GM12865 (cell line): ENCODE measurements around the gene EPS8.
"Not testable (repeated sequence)": the region's sequence is repeated elsewhere in the genome, so short reads cannot be mapped to it uniquely, and the experiment has no call there.

Experiments
- DNase-seq: peaks from one replicate; pipeline ENCODE4 v3.0.0; 2010; ENCODE audit warnings: low read depth
- H3K4me3 ChIP-seq: 2 replicates; pipeline ENCODE4 v1.5.1; 2011; ENCODE audit warnings: mild to moderate bottlenecking, low read depth, low read length, control low read depth
- TF ChIP-seq, protein P1 (sequence below): IDR thresholded peaks from 2 replicates; pipeline ENCODE4 v1.5.1; 2011; ENCODE audit warnings: low read length, control low read depth, low read depth, inconsistent platforms; ENCODE audit not compliant: insufficient read depth; ENCODE audit errors: missing control alignments

The EPS8 gene

DNA sequence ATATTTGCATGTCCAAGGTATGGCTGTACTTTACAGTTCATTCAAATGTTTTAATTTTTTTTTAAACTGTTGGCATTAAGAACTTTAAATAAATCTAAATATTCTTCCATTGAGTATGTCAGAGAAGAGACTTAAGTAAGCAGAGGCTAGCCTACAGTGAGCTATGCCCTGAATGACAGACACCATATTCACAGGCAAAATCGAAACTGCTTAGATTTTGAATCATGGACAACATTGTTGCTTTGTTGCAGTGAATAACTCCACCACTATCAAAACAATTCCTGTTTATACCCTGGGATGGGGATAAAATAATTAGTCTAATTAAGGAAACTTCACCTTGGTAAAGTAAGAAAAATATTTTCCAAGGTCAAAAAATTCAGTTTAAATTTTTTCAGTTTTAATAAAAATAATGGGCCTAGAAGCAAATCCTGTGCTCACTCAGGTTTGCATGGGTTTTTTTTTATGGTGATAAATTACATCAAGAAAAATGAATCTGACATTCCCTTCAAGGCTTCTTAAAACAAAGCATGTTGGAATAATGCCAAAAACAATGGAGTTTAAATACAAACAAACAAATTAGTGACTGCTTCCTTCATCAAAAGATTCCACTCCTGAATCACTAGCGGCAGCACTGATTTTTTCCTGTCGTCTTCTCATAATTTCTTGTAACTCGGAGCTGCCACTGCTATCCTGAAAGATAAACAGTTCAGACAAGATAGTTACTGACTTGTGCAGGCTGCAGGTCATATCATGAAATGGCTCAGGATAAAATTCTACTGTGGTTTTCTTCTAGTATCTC, 168.2 kb downstream of the EPS8 start:
- TF ChIP-seq, protein P1, sequence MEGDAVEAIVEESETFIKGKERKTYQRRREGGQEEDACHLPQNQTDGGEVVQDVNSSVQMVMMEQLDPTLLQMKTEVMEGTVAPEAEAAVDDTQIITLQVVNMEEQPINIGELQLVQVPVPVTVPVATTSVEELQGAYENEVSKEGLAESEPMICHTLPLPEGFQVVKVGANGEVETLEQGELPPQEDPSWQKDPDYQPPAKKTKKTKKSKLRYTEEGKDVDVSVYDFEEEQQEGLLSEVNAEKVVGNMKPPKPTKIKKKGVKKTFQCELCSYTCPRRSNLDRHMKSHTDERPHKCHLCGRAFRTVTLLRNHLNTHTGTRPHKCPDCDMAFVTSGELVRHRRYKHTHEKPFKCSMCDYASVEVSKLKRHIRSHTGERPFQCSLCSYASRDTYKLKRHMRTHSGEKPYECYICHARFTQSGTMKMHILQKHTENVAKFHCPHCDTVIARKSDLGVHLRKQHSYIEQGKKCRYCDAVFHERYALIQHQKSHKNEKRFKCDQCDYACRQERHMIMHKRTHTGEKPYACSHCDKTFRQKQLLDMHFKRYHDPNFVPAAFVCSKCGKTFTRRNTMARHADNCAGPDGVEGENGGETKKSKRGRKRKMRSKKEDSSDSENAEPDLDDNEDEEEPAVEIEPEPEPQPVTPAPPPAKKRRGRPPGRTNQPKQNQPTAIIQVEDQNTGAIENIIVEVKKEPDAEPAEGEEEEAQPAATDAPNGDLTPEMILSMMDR: no peak
- DNase-seq: no peak
- no peak overlapping the region for H3K4me3 ChIP-seq

DNA sequence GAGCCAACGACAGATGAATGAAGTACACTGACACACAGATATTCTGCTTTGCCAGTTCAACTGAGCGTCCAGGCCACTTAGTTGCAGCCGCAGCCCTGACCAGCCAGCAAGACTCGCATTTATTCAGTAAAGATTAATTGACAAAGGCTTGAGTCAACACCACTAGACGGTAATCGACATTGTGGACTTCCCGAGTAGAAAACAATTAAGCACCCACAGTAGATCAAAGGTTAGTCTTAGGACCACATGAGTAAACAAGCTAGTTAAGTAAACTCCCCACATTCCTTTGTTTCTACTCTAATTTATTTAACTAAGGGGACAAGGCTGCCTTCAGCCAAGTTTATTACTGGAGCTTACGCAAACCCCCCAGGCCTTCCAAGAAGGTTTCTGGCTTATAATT, 172.7 kb downstream of the EPS8 start:
- DNase-seq: not testable (repeated sequence)

DNA sequence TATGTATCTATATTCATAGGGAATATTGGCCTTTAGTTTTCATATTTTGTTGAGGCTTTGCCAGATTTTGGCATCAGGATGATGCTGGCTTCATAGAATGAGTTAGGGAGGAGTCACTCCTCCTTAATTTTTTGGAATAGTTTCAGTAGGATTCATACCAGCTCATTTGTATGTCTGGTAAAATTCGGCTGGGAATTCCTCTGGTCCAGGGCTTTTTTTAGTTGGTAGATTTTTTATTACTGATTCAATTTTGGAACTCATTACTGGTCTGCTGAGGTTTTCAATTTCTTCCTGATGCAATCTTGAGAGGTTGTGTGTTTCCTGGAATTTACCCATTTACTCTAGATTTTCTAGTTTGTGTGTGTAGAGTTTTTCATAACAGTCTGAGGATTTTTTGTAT, 175.2 kb downstream of the EPS8 start:
- H3K4me3 ChIP-seq: no peak overlapping the region
- TF ChIP-seq, protein P1: no peak
- no peak for DNase-seq

More for the DNA sequence above, 172.7 kb downstream of the EPS8 start:
- not testable (repeated sequence) for H3K4me3 ChIP-seq

DNA sequence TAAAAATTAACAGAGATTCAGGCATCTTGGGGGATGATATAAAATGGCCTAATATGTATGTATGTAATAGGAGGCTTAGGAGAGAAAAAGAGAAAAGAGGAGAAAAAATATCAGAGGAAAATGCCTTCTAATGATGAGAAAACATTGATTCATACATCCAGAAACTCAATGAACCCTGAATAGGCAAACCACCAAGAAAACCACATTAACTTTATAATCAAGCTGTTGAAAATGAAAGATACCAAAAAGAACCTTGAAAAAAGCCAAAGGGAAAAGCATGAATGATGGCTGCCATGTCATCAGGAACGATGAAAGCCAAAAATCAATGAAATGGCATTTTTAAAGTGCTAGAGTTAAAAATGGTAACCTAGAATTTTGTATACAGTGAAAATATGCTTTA, 180.2 kb downstream of the EPS8 start:
- TF ChIP-seq, protein P1: no peak
- no peak for DNase-seq
- H3K4me3 ChIP-seq: no peak overlapping the region

DNA sequence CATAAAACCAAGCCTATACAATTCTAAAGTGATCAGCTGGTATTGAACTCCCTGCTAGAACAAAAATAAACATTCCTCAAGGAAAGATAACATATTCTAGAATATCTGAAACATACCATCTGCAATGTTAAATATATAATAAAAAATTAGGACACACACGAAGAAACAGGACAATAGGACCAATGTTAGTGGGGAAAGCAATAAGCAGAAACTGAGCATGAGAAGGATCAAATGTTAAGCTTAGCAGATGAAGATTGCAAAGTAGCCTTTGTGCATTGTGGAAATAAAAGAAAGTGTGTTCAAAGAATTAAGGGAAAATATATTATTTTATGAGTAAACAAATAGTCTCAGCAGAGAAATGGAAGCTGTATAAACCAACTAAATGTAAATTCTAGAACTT, 180.8 kb downstream of the EPS8 start:
- no peak for DNase-seq
- no peak overlapping the region for H3K4me3 ChIP-seq
- TF ChIP-seq, protein P1: no peak

DNA sequence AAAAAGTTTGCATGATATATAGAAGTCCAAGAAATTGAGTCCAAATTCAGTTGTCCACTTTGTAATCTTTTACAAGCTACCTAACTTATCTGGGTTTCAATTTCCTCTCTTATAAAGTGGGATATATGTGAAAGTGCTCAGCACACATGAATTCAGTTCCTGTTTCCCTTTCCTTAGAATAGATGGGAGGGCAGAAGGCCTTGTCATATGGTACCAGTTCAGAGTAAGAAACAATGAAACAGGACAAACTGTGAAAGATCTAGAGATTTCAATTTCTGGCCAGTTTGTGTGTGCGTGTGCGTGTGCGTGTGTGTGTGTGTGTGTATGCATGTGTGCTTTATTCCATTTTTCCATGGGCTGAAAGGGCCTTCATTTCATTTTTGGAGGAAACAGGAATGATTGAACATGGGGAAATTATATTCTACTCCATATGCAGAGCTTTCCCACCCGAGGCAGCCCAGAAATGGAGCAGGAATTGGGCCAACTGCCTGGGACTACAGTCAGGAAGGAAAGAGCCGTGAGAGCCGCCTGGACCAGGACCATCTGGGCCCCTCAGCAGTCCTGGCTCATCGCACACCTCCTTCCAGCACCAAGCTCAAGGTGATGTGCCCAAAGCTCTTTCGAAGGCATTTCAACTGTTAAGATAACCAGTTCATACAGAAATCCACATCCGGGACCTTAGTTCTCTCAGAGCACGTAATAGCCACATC, 183.2 kb downstream of the EPS8 start:
- no peak overlapping the region for H3K4me3 ChIP-seq
- no peak for DNase-seq
- TF ChIP-seq, protein P1: no peak

DNA sequence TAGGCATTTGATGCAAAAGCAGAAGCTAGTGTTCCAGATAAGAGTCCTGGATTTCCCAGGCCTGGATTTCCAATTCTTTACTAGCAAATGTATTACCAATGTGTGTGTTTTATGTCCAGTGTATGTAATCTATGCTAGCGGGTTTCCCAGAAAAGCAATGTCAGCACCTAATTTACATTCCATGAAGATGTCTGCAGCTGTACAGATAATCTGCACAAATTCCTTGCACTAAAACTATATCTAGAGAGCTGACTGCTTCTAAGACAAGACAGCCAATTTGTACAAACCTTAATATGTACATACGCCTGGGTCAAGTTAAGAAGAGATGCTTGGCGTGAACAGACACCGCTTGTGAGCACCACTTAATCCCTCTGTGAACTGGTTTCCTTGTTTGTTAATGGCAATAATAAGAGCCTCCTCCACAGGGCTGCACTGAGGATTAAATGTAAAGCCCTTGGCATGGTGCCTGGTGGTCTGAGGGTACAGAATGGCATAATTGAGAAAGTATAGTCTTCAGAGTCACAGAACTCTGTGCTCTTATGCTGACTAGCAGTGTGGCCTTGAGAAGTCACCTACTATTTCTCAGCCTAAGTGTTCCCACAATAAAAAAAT, 185.6 kb downstream of the EPS8 start:
- DNase-seq: no peak
- TF ChIP-seq, protein P1: no peak

More for the DNA sequence above, 185.6 kb downstream of the EPS8 start:
- H3K4me3 ChIP-seq: no peak overlapping the region
